B cell (primary cell): ENCODE data around the gene CCDC134. TPM values are rescaled to one million over a fixed set of nuclear protein-coding genes. Genes with fewer than 3 reads are reported as not detected.

Experiments
- ATAC-seq: fragments of 200-7000 bp; cut with Tn5 transposase; one replicate; pipeline ENCODE4 v1.10.0; 2021; ENCODE audit warnings: low read depth, mild to moderate bottlenecking, moderate number of reproducible peaks, moderate library complexity
- CTCF ChIA-PET: fragments of 350-600 bp; sonication (Branson Sonifier 250); formaldehyde crosslinking; loops from one replicate; lab custom pipeline; 2021; ENCODE audit warnings: antibody characterized with exemption, inconsistent platforms; lab: Charles Lee
- POLR2A ChIA-PET: fragments of 350-600 bp; sonication (Branson Sonifier 250); formaldehyde crosslinking; loops from one replicate; lab custom pipeline; 2021; ENCODE audit warnings: antibody characterized with exemption; lab: Charles Lee
- DNase-seq: peaks from one replicate; pipeline ENCODE4 v3.0.0; 2013
- H2AFZ ChIP-seq: 2 replicates; pipeline ENCODE4 v1.6.1; 2012; ENCODE audit warnings: mild to moderate bottlenecking, low read depth, low read length; ENCODE audit not compliant: insufficient read depth, poor library complexity, severe bottlenecking
- H3K27ac ChIP-seq, 2 donors: 1 replicate in 1 of 2; 2 replicates in 1 of 2; pipeline ENCODE4 v1.5.1; 2012 to 2013; ENCODE audit warnings: low read length in 2 of 2, mild to moderate bottlenecking in 2 of 2, moderate library complexity in 1 of 2
- H3K27me3 ChIP-seq, 4 experiments: fragments of 200-600 bp in 1 of 4; sonication (generic) in 1 of 4; replicated peaks in 1 of 4; 1 replicate in 2 of 4; 2 replicates in 2 of 4; pipeline versions ENCODE4 v1.6.1 to v1.7.0; 2013 to 2016; ENCODE audit warnings: low read length in 3 of 4, mild to moderate bottlenecking in 2 of 4, mixed read lengths in 1 of 4, moderate library complexity in 1 of 4; ENCODE audit not compliant: insufficient read depth in 4 of 4, control insufficient read depth in 3 of 4; ENCODE audit errors: control extremely low read depth in 1 of 4
- H3K36me3 ChIP-seq, 2 experiments: replicated peaks in 1 of 2; 1 replicate in 1 of 2; 2 replicates in 1 of 2; pipeline versions ENCODE4 v1.6.1 to v1.7.1; 2013; ENCODE audit warnings: low read length in 1 of 2; ENCODE audit not compliant: insufficient read depth in 2 of 2, control insufficient read depth in 1 of 2; ENCODE audit errors: control extremely low read depth in 1 of 2, extremely low read depth in 1 of 2
- H3K4me1 ChIP-seq, 2 donors: fragments of 200-600 bp in 1 of 2; sonication (generic) in 1 of 2; 1 replicate in 1 of 2; 2 replicates in 1 of 2; pipeline versions ENCODE4 v1.5.1 to v1.6.1; 2013 to 2017; ENCODE audit warnings: low read length in 2 of 2; ENCODE audit not compliant: control insufficient read depth in 2 of 2, insufficient read depth in 2 of 2
- H3K4me2 ChIP-seq: replicated peaks from 2 replicates; pipeline ENCODE3; 2012; ENCODE audit warnings: mild to moderate bottlenecking, low read depth, low read length; ENCODE audit not compliant: poor library complexity, severe bottlenecking
- H3K4me3 ChIP-seq, 5 experiments: fragments of 200-600 bp in 1 of 5; sonication (generic) in 1 of 5; 1 replicate in 3 of 5; 2 replicates in 2 of 5; pipeline versions ENCODE4 v1.5.1 to v1.7.0; 2011 to 2016; ENCODE audit warnings: low read length in 4 of 5, mild to moderate bottlenecking in 4 of 5, low read depth in 2 of 5, control low read depth in 1 of 5, moderate library complexity in 1 of 5; ENCODE audit not compliant: insufficient read depth in 1 of 5; ENCODE audit errors: control extremely low read depth in 1 of 5, extremely low read depth in 1 of 5
- H3K79me2 ChIP-seq: fragments of 200-600 bp; sonication (generic); one replicate; pipeline ENCODE4 v1.6.0; 2016; ENCODE audit warnings: low read length; ENCODE audit not compliant: control insufficient read depth, insufficient read depth
- H3K9ac ChIP-seq: fragments of 200-600 bp; sonication (generic); 2 replicates; pipeline ENCODE4 v1.6.1; 2017; ENCODE audit warnings: mild to moderate bottlenecking, low read length, moderate library complexity
- H3K9me3 ChIP-seq, 3 donors: one replicate each; pipeline versions ENCODE4 v1.6.1 to v1.7.1; 2013; ENCODE audit warnings: low read length in 2 of 3; ENCODE audit not compliant: control insufficient read depth in 2 of 3, insufficient read depth in 1 of 3; ENCODE audit errors: control extremely low read depth in 1 of 3
- H4K20me1 ChIP-seq: 2 replicates; pipeline ENCODE4 v1.6.0; 2012; ENCODE audit warnings: mild to moderate bottlenecking, low read length; ENCODE audit not compliant: insufficient read depth, control insufficient read depth, poor library complexity, severe bottlenecking
- H3K27ac Mint-ChIP-seq: one replicate; pipeline ENCODE4 v1.8.0; 2021; ENCODE audit warnings: mixed read lengths
- H3K27me3 Mint-ChIP-seq: one replicate; pipeline ENCODE4 v1.8.0; 2021; ENCODE audit warnings: mixed read lengths
- H3K4me1 Mint-ChIP-seq: one replicate; pipeline ENCODE4 v1.8.0; 2021; ENCODE audit warnings: mixed read lengths
- H3K4me3 Mint-ChIP-seq: one replicate; pipeline ENCODE4 v1.8.0; 2021; ENCODE audit warnings: mixed read lengths
- H3K9me3 Mint-ChIP-seq: one replicate; pipeline ENCODE4 v1.8.0; 2022; ENCODE audit warnings: mixed read lengths; ENCODE audit not compliant: insufficient read depth
- EZH2 ChIP-seq: IDR thresholded peaks from 2 replicates; pipeline ENCODE4 v1.6.1; 2012; ENCODE audit warnings: borderline replicate concordance, low read depth, mild to moderate bottlenecking, moderate library complexity, low read length; ENCODE audit not compliant: insufficient read depth, poor library complexity, severe bottlenecking
- WGBS: methylation state at CpG from one replicate; pipeline ENCODE4 v1.1.5; 2013; ENCODE audit warnings: missing lambda C conversion rate; ENCODE audit not compliant: insufficient coverage; 5-methylcytosine and 5-hydroxymethylcytosine counted together
- intact Hi-C: fragments of 100-400 bp; cut with micrococcal nuclease; formaldehyde crosslinking; loops from one replicate; pipeline ENCODE4 v1.10.0; 2022
- polyA plus RNA-seq: library from polyadenylated mRNA; depleted of rRNA; stranded (reverse); fragments of >200 nt; gene quantifications from 2 replicates; pipeline ENCODE4 v1.2.3, GENCODE V29; 2012
- total RNA-seq, 2 donors: library from RNA; stranded (reverse); fragments of 120-200 nt in 1 of 2; gene quantifications; 1 replicate in 1 of 2; 2 replicates in 1 of 2; pipeline versions ENCODE4 v1.2.3 to v1.2.4, GENCODE V29; 2013 to 2022
- TF ChIP-seq, protein P1 (sequence below): fragments of 200-600 bp; IDR thresholded peaks from one replicate; pipeline ENCODE4 v1.8.0; 2022; ENCODE audit warnings: antibody characterized with exemption, mild to moderate bottlenecking

The CCDC134 gene
- total and polyA plus RNA-seq, 2 donors (not counting 1 experiment from before 2014, with no cell fraction given): 4.4 to 18.1 TPM

DNA sequence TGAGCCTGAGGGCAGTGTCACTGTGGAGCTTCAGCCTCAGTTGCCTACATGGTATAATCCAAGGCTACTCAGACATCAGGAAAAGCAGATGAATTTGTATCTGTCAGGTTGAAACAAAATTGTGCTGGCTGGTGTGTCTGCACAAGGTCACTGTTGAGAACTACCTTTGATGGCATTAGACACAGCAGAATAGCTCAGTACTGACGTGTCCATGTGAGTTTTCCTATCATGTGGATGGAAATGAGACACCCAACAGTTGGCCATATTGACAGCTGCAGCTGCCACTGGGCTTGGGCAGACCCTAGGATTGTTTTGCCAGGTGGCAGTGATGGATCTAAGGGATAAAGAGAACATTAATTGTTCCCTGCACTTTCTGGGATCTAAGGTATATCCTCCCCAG lies 15.8 kb downstream of the CCDC134 start:
- Histone ChIP-seq H3K27me3 (no peaks in the 10 kb centered on the region), H3K4me1 (no peaks in the 10 kb centered on the region), H3K9ac (no peak overlapping the region), H3K36me3 (peaks cover 0 to 39% of the 10 kb centered on the region in 2 experiments), H3K4me3 (no peak overlapping the region), H3K79me2 (peaks cover 7% of the 10 kb centered on the region), H3K4me2 (no peak overlapping the region), H3K27ac (no peak overlapping the region), H4K20me1 (no peaks in the 10 kb centered on the region), H2AFZ (no peak overlapping the region), H3K9me3 (no peaks in the 10 kb centered on the region)
- ChIA-PET POLR2A (no interaction called here), CTCF (no interaction called here)
- Mint-ChIP-seq H3K4me1 (no peaks in the 10 kb centered on the region), H3K4me3 (no peak overlapping the region), H3K27ac (peak overlapping the region; percentile 53), H3K27me3 (no peaks in the 10 kb centered on the region), H3K9me3 (no peaks in the 10 kb centered on the region)
- TF ChIP-seq EZH2: no peak
- TF ChIP-seq, protein P1, sequence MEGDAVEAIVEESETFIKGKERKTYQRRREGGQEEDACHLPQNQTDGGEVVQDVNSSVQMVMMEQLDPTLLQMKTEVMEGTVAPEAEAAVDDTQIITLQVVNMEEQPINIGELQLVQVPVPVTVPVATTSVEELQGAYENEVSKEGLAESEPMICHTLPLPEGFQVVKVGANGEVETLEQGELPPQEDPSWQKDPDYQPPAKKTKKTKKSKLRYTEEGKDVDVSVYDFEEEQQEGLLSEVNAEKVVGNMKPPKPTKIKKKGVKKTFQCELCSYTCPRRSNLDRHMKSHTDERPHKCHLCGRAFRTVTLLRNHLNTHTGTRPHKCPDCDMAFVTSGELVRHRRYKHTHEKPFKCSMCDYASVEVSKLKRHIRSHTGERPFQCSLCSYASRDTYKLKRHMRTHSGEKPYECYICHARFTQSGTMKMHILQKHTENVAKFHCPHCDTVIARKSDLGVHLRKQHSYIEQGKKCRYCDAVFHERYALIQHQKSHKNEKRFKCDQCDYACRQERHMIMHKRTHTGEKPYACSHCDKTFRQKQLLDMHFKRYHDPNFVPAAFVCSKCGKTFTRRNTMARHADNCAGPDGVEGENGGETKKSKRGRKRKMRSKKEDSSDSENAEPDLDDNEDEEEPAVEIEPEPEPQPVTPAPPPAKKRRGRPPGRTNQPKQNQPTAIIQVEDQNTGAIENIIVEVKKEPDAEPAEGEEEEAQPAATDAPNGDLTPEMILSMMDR: no peak
- ATAC-seq (no peak), DNase-seq (no peak)
- intact Hi-C loops: no loop called here
- 100% methylated on average over 1 of the region's 1 CpG for WGBS

DNA sequence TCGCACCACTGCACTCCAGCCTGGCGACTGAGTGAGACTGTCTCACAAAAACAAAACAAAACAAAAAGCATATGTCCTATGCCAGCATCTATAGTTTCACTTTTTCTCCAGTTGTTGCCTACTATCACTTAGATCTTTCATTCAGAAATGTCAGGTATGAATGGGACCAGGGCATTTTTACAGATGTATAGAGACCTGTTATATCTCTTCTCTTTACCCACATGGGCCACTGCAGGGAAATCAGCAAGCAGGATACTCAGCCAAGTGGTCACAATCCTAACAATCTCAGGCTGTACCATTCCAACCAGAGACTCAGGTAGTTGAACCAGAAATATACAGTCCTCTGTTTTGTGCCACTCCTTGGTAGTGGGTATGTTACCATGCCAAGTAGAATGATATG lies 16.4 kb downstream of the CCDC134 start:
- ATAC-seq (no peak), DNase-seq (no peak)
- Histone ChIP-seq H3K27ac (no peak overlapping the region), H3K9ac (no peak overlapping the region), H2AFZ (no peak overlapping the region), H4K20me1 (no peaks in the 10 kb centered on the region), H3K9me3 (no peaks in the 10 kb centered on the region), H3K4me2 (no peak overlapping the region), H3K27me3 (no peaks in the 10 kb centered on the region), H3K4me1 (no peaks in the 10 kb centered on the region), H3K4me3 (no peak overlapping the region), H3K36me3 (peaks cover 0 to 35% of the 10 kb centered on the region in 2 experiments), H3K79me2 (peaks cover 7% of the 10 kb centered on the region)
- no peak overlapping the region for H3K27ac Mint-ChIP-seq
- intact Hi-C loops: no loop called here
- ChIA-PET CTCF (no interaction called here), POLR2A (no interaction called here)
- WGBS: 100% methylated on average over 1 of the region's 2 CpGs
- TF ChIP-seq, protein P1: no peak
- TF ChIP-seq EZH2: no peak
- H3K27me3 Mint-ChIP-seq: no peaks in the 10 kb centered on the region
- no peaks in the 10 kb centered on the region for H3K9me3 Mint-ChIP-seq
- no peaks in the 10 kb centered on the region for H3K4me1 Mint-ChIP-seq
- no peak overlapping the region for H3K4me3 Mint-ChIP-seq
